Measurements from ENCODE around the gene PDZRN3.

Gene PDZRN3

GRCh38 chr3:73415118-73415517 is 209.6 kb downstream of the PDZRN3 start:
- DNase-seq (ENCODE audit: low spot score): no peak

GRCh38 chr3:73413619-73414018 is 211.1 kb downstream of the PDZRN3 start:
- no peak for DNase-seq (ENCODE audit: low spot score)

GRCh38 chr3:73411993-73412392 is 212.7 kb downstream of the PDZRN3 start:
- DNase-seq (ENCODE audit: low spot score): no peak

- DNase-seq (ENCODE audit: low spot score): no peak
Observed at GRCh38 chr3:73411545-73411944, 213.2 kb downstream of the PDZRN3 start.

- no peak for DNase-seq (ENCODE audit: low spot score)
Observed at GRCh38 chr3:73409138-73409763, 215.5 kb downstream of the PDZRN3 start.

GRCh38 chr3:73408634-73409033 is 216.1 kb downstream of the PDZRN3 start:
- no peak for DNase-seq (ENCODE audit: low spot score)

- DNase-seq (ENCODE audit: low spot score): no peak
Observed at GRCh38 chr3:73407577-73407976, 217.2 kb downstream of the PDZRN3 start.

- DNase-seq (ENCODE audit: low spot score): no peak
Observed at GRCh38 chr3:73405853-73406252, 218.9 kb downstream of the PDZRN3 start.

- DNase-seq (ENCODE audit: low spot score): no peak
Observed at GRCh38 chr3:73405000-73405399, 219.7 kb downstream of the PDZRN3 start.

- DNase-seq (ENCODE audit: low spot score): no peak
Observed at GRCh38 chr3:73404435-73404834, 220.3 kb downstream of the PDZRN3 start.

- no peak for DNase-seq (ENCODE audit: low spot score)
Observed at GRCh38 chr3:73403444-73403843, 221.3 kb downstream of the PDZRN3 start.

- no peak for DNase-seq (ENCODE audit: low spot score)
Observed at GRCh38 chr3:73401616-73402279, 223.0 kb downstream of the PDZRN3 start.

- DNase-seq (ENCODE audit: low spot score): no peak
Observed at GRCh38 chr3:73401059-73401458, 223.7 kb downstream of the PDZRN3 start.

- no peak for DNase-seq (ENCODE audit: low spot score)
Observed at GRCh38 chr3:73399666-73400253, 225.0 kb downstream of the PDZRN3 start.

GRCh38 chr3:73399106-73399505 is 225.6 kb downstream of the PDZRN3 start:
- no peak for DNase-seq (ENCODE audit: low spot score)

GRCh38 chr3:73398084-73398483 is 226.7 kb downstream of the PDZRN3 start:
- DNase-seq (ENCODE audit: low spot score): no peak

- no peak for DNase-seq (ENCODE audit: low spot score)
Observed at GRCh38 chr3:73394240-73394639, 230.5 kb downstream of the PDZRN3 start.

- DNase-seq (ENCODE audit: low spot score): no peak
Observed at GRCh38 chr3:73393005-73393404, 231.7 kb downstream of the PDZRN3 start.

GRCh38 chr3:73391984-73392383 is 232.8 kb downstream of the PDZRN3 start:
- no peak for DNase-seq (ENCODE audit: low spot score)

GRCh38 chr3:73389928-73390327 is 234.8 kb downstream of the PDZRN3 start:
- no peak for DNase-seq (ENCODE audit: low spot score)

GRCh38 chr3:73389117-73389813 is 235.5 kb downstream of the PDZRN3 start:
- no peak for DNase-seq (ENCODE audit: low spot score)

GRCh38 chr3:73385568-73385967 is 239.2 kb downstream of the PDZRN3 start:
- DNase-seq (ENCODE audit: low spot score): no peak
